SK-N-SH (cell line): ENCODE results near the gene ACTN3. TPM values are rescaled to one million over a fixed set of nuclear protein-coding genes. Genes with fewer than 3 reads are reported as not detected.

ENCODE experiments used
- CTCF ChIA-PET: fragments of 300-600, 350-600 bp; formaldehyde crosslinking; extraction: SDS; loops from one replicate; lab custom pipeline; 2021; lab: Yijun Ruan, JAX
- POLR2A ChIA-PET: fragments of 350-600 bp; sonication (Branson Sonifier 250); formaldehyde crosslinking; extraction: SDS; loops from one replicate; lab custom pipeline; 2020; ENCODE audit warnings: antibody characterized with exemption, inconsistent platforms; lab: Yijun Ruan, JAX
- DNase-seq: peaks from one replicate; pipeline ENCODE4 v3.0.0; 2012
- H2AFZ ChIP-seq: fragments of 200-600 bp; sonication (generic); 2 replicates; pipeline ENCODE4 v1.8.1; 2016; ENCODE audit warnings: antibody characterized with exemption, mild to moderate bottlenecking, low read depth
- H3F3A ChIP-seq: fragments of 200-600 bp; sonication (generic); replicated peaks from 2 replicates; pipeline ENCODE3; 2016; ENCODE audit warnings: antibody characterized with exemption, mild to moderate bottlenecking; ENCODE audit not compliant: insufficient read depth
- H3K27ac ChIP-seq, 2 experiments: fragments of 200-500 bp in 1 of 2; fragments of 200-600 bp in 1 of 2; sonication (Bioruptor generic) in 1 of 2; sonication (generic), shearing (Covaris generic) in 1 of 2; 2 replicates each; pipeline versions ENCODE4 v1.5.1 to v1.6.1; 2014 to 2016; ENCODE audit warnings: low read depth in 2 of 2, inconsistent platforms in 1 of 2, low read length in 1 of 2, mild to moderate bottlenecking in 1 of 2, mixed read lengths in 1 of 2
- H3K27me3 ChIP-seq: fragments of 200-600 bp; sonication (generic), shearing (Covaris generic); 2 replicates; pipeline ENCODE4 v1.6.1; 2016; ENCODE audit warnings: mixed run types; ENCODE audit not compliant: insufficient read depth
- H3K36me3 ChIP-seq, 2 experiments: fragments of 200-500 bp in 1 of 2; fragments of 200-600 bp in 1 of 2; sonication (Bioruptor generic) in 1 of 2; sonication (generic) in 1 of 2; replicated peaks in 1 of 2; 2 replicates each; pipeline versions ENCODE3 to v1.5.1; 2014 to 2016; ENCODE audit warnings: low read length in 1 of 2, mild to moderate bottlenecking in 1 of 2; ENCODE audit not compliant: insufficient read depth in 2 of 2, control insufficient read depth in 1 of 2
- H3K4me1 ChIP-seq, 2 experiments: fragments of 200-500 bp in 1 of 2; fragments of 200-600 bp in 1 of 2; sonication (Bioruptor generic) in 1 of 2; sonication (generic), shearing (Covaris generic) in 1 of 2; 2 replicates each; pipeline versions ENCODE4 v1.5.1 to v1.6.1; 2014 to 2016; ENCODE audit warnings: low read depth in 1 of 2, low read length in 1 of 2, mixed run types in 1 of 2; ENCODE audit not compliant: insufficient read depth in 2 of 2, control insufficient read depth in 1 of 2
- H3K4me2 ChIP-seq: fragments of 200-600 bp; sonication (generic), shearing (Covaris generic); 2 replicates; pipeline ENCODE4 v1.6.1; 2017; ENCODE audit warnings: mixed run types
- H3K4me3 ChIP-seq, 2 experiments: fragments of 200-500 bp in 1 of 2; fragments of 200-600 bp in 1 of 2; sonication (Bioruptor generic) in 1 of 2; sonication (generic), shearing (Covaris generic) in 1 of 2; 2 replicates each; pipeline versions ENCODE4 v1.5.1 to v1.8.1; 2014 to 2016; ENCODE audit warnings: low read depth in 2 of 2, inconsistent platforms in 1 of 2, low read length in 1 of 2, mild to moderate bottlenecking in 1 of 2, mixed read lengths in 1 of 2, moderate library complexity in 1 of 2
- H3K79me2 ChIP-seq: fragments of 200-600 bp; sonication (generic); 2 replicates; pipeline ENCODE4 v1.8.1; 2017; ENCODE audit warnings: mild to moderate bottlenecking; ENCODE audit not compliant: insufficient read depth
- H3K9ac ChIP-seq: fragments of 200-600 bp; sonication (generic); 2 replicates; pipeline ENCODE4 v1.6.1; 2017; ENCODE audit warnings: mixed run types
- H3K9me2 ChIP-seq: fragments of 200-600 bp; sonication (generic); 2 replicates; pipeline ENCODE4 v1.6.1; 2017; ENCODE audit warnings: mixed run types
- H3K9me3 ChIP-seq: fragments of 200-600 bp; sonication (generic); 2 replicates; pipeline ENCODE4 v1.6.1; 2017; ENCODE audit warnings: mixed run types, mild to moderate bottlenecking, moderate library complexity
- H4K20me1 ChIP-seq: fragments of 200-600 bp; sonication (generic); 2 replicates; pipeline ENCODE4 v1.6.1; 2017; ENCODE audit warnings: mild to moderate bottlenecking, mixed run types; ENCODE audit not compliant: insufficient read depth
- CTCF ChIP-seq: fragments of 200-600 bp; sonication (generic); IDR thresholded peaks from 2 replicates; pipeline ENCODE4 v1.6.1; 2017; ENCODE audit warnings: antibody characterized with exemption, mild to moderate bottlenecking, moderate library complexity
- ELF1 ChIP-seq: IDR thresholded peaks from 2 replicates; pipeline ENCODE4 v1.4.0; 2012
- EZH2phosphoT487 ChIP-seq: fragments of 200-600 bp; sonication (generic); IDR thresholded peaks from 2 replicates; pipeline ENCODE4 v1.6.1; 2017; ENCODE audit warnings: low read depth, mixed run types, mild to moderate bottlenecking, antibody characterized with exemption, moderate library complexity, borderline replicate concordance
- FOSL2 ChIP-seq: IDR thresholded peaks from 2 replicates; pipeline ENCODE4 v1.4.0; 2012; ENCODE audit warnings: low read depth, mild to moderate bottlenecking, moderate library complexity, borderline replicate concordance
- GATA2 ChIP-seq: sonication (generic); formaldehyde crosslinking; IDR thresholded peaks from 2 replicates; pipeline ENCODE4 v1.5.0; 2020; ENCODE audit warnings: mild to moderate bottlenecking, missing genetic modification reagents
- MEF2A ChIP-seq: IDR thresholded peaks from 2 replicates; pipeline ENCODE4 v1.4.0; 2012; ENCODE audit warnings: low read depth, borderline replicate concordance
- MXI1 ChIP-seq: IDR thresholded peaks from 2 replicates; pipeline ENCODE4 v1.6.1; 2012; ENCODE audit warnings: mild to moderate bottlenecking, low read depth, low read length, improper control_type of control experiment
- NFIC ChIP-seq: IDR thresholded peaks from 2 replicates; pipeline ENCODE4 v1.4.0; 2012; ENCODE audit warnings: borderline replicate concordance
- PBX3 ChIP-seq: IDR thresholded peaks from 2 replicates; pipeline ENCODE4; 2012
- RCOR1 ChIP-seq: fragments of 150-350 bp; IDR thresholded peaks from 2 replicates; pipeline ENCODE4 v1.6.1; 2017; ENCODE audit warnings: antibody characterized with exemption, low read length
- RFX5 ChIP-seq: IDR thresholded peaks from 2 replicates; pipeline ENCODE4 v1.6.1; 2012; ENCODE audit warnings: mild to moderate bottlenecking, improper control_type of control experiment, low read length
- RXRA ChIP-seq: IDR thresholded peaks from 2 replicates; pipeline ENCODE4 v1.4.0; 2012; ENCODE audit warnings: low read depth, mild to moderate bottlenecking, borderline replicate concordance
- SIN3A ChIP-seq: IDR thresholded peaks from 2 replicates; pipeline ENCODE4 v1.6.1; 2012; ENCODE audit warnings: low read depth, mild to moderate bottlenecking, low read length, moderate library complexity, borderline replicate concordance
- TAF1 ChIP-seq: IDR thresholded peaks from 2 replicates; pipeline ENCODE4 v1.6.1; 2012; ENCODE audit warnings: low read depth, mild to moderate bottlenecking, low read length, moderate library complexity, borderline replicate concordance
- TEAD4 ChIP-seq: IDR thresholded peaks from 2 replicates; pipeline ENCODE4 v1.4.0; 2012; ENCODE audit warnings: mild to moderate bottlenecking, borderline replicate concordance; ENCODE audit not compliant: insufficient read depth
- YY1 ChIP-seq: IDR thresholded peaks from 2 replicates; pipeline ENCODE4 v1.4.0; 2012; ENCODE audit warnings: low read depth, mild to moderate bottlenecking
- WGBS: methylation state at CpG from one replicate; pipeline ENCODE4 v1.1.6; 2017; ENCODE audit warnings: low lambda C conversion rate; 5-methylcytosine and 5-hydroxymethylcytosine counted together
- polyA plus RNA-seq, 3 experiments: library from polyadenylated mRNA; depleted of rRNA; stranded (reverse); fragments of >200 nt; gene quantifications; 2 replicates each; pipeline ENCODE4 v1.2.3, GENCODE V29; 2012
- TF ChIP-seq, protein P1 (sequence below): IDR thresholded peaks from 2 replicates; pipeline ENCODE4 v1.4.0; 2012; ENCODE audit warnings: low read depth, borderline replicate concordance
- TF ChIP-seq, protein P2 (sequence below): IDR thresholded peaks from 2 replicates; pipeline ENCODE4 v1.4.0; 2012; ENCODE audit warnings: low read depth
- TF ChIP-seq, protein P3 (sequence below): IDR thresholded peaks from 2 replicates; pipeline ENCODE4 v1.6.1; 2012; ENCODE audit warnings: mild to moderate bottlenecking, low read depth, low read length, moderate library complexity

The ACTN3 gene
- polyA plus RNA-seq, 1 of the 3 experiments (the other 2 are of a cell fraction) = 0.02 TPM

GRCh38 chr11:66549696-66550095 is 3.0 kb downstream of the ACTN3 start:
- no peak overlapping the region for H3K4me2 ChIP-seq
- no peaks in the 10 kb centered on the region for H3K9me2 ChIP-seq
- no peaks in the 10 kb centered on the region for H3K27me3 ChIP-seq
- 100% methylated on average over 2 of the region's 3 CpGs for WGBS
- peaks cover 7% of the 10 kb centered on the region for H3K79me2 ChIP-seq
- no peak overlapping the region for H3K9ac ChIP-seq
- POLR2A ChIA-PET = no interaction called here
- no peaks in the 10 kb centered on the region for H4K20me1 ChIP-seq
- peaks cover 4% of the 10 kb centered on the region for H3F3A ChIP-seq
- H3K9me3 ChIP-seq = no peaks in the 10 kb centered on the region
- H3K36me3 ChIP-seq = no peaks in the 10 kb centered on the region
- no peak overlapping the region for H3K4me3 ChIP-seq
- CTCF ChIA-PET = interaction anchor here (1.2 to 1.5 kb wide), 3 partner anchors 14 to 160 kb away, joined by 3 to 5 read pairs (median 3); no protein-coding TSS in a partner anchor
- TF ChIP-seq, protein P1, sequence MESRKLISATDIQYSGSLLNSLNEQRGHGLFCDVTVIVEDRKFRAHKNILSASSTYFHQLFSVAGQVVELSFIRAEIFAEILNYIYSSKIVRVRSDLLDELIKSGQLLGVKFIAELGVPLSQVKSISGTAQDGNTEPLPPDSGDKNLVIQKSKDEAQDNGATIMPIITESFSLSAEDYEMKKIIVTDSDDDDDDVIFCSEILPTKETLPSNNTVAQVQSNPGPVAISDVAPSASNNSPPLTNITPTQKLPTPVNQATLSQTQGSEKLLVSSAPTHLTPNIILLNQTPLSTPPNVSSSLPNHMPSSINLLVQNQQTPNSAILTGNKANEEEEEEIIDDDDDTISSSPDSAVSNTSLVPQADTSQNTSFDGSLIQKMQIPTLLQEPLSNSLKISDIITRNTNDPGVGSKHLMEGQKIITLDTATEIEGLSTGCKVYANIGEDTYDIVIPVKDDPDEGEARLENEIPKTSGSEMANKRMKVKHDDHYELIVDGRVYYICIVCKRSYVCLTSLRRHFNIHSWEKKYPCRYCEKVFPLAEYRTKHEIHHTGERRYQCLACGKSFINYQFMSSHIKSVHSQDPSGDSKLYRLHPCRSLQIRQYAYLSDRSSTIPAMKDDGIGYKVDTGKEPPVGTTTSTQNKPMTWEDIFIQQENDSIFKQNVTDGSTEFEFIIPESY = no peak
- TF ChIP-seq RCOR1 (no peak), EZH2phosphoT487 (no peak), TAF1 (no peak), SIN3A (no peak), RXRA (no peak), PBX3 (no peak), NFIC (no peak), GATA2 (CRISPR knock-in tag) (no peak), MEF2A (no peak), RFX5 (no peak), TEAD4 (no peak), FOSL2 (no peak)
- TF ChIP-seq, protein P2, sequence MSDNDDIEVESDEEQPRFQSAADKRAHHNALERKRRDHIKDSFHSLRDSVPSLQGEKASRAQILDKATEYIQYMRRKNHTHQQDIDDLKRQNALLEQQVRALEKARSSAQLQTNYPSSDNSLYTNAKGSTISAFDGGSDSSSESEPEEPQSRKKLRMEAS = no peak
- H2AFZ ChIP-seq = no peak overlapping the region
- no peak overlapping the region for H3K27ac ChIP-seq
- DNase-seq = no peak
- peaks cover 0 to 2% of the 10 kb centered on the region in 2 experiments; a peak in 1 of 4 replicates for H3K4me1 ChIP-seq

- POLR2A ChIA-PET = no interaction called here
- H3K4me3 ChIP-seq = no peak overlapping the region
- DNase-seq = no peak
- H2AFZ ChIP-seq = no peak overlapping the region
- no peak overlapping the region for H3K9ac ChIP-seq
- no peak overlapping the region for H3K4me2 ChIP-seq
- CTCF ChIA-PET = no interaction called here
- H3K27me3 ChIP-seq = no peaks in the 10 kb centered on the region
- H3K36me3 ChIP-seq = no peaks in the 10 kb centered on the region
- 56% methylated on average over 4 of the region's 4 CpGs for WGBS
- H3K4me1 ChIP-seq = no peaks in the 10 kb centered on the region; a peak in 1 of 4 replicates
- no peaks in the 10 kb centered on the region for H3K9me2 ChIP-seq
- no peak overlapping the region for H3K27ac ChIP-seq
- peaks cover 4% of the 10 kb centered on the region for H3F3A ChIP-seq
- H3K79me2 ChIP-seq = no peaks in the 10 kb centered on the region
- no peaks in the 10 kb centered on the region for H4K20me1 ChIP-seq
- H3K9me3 ChIP-seq = no peaks in the 10 kb centered on the region
- TF ChIP-seq, protein P3, sequence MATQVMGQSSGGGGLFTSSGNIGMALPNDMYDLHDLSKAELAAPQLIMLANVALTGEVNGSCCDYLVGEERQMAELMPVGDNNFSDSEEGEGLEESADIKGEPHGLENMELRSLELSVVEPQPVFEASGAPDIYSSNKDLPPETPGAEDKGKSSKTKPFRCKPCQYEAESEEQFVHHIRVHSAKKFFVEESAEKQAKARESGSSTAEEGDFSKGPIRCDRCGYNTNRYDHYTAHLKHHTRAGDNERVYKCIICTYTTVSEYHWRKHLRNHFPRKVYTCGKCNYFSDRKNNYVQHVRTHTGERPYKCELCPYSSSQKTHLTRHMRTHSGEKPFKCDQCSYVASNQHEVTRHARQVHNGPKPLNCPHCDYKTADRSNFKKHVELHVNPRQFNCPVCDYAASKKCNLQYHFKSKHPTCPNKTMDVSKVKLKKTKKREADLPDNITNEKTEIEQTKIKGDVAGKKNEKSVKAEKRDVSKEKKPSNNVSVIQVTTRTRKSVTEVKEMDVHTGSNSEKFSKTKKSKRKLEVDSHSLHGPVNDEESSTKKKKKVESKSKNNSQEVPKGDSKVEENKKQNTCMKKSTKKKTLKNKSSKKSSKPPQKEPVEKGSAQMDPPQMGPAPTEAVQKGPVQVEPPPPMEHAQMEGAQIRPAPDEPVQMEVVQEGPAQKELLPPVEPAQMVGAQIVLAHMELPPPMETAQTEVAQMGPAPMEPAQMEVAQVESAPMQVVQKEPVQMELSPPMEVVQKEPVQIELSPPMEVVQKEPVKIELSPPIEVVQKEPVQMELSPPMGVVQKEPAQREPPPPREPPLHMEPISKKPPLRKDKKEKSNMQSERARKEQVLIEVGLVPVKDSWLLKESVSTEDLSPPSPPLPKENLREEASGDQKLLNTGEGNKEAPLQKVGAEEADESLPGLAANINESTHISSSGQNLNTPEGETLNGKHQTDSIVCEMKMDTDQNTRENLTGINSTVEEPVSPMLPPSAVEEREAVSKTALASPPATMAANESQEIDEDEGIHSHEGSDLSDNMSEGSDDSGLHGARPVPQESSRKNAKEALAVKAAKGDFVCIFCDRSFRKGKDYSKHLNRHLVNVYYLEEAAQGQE = no peak
- no peak for TF ChIP-seq CTCF
- TF ChIP-seq MXI1 = no peak
- no peak for TF ChIP-seq YY1
- no peak for TF ChIP-seq RCOR1
- TF ChIP-seq NFIC = no peak
- TF ChIP-seq ELF1 = no peak
These were observed 4.2 kb downstream of the ACTN3 start for GRCh38 chr11:66550887-66551286.
